ENCODE measurements around the gene MARCHF3. TPM values are rescaled to one million over a fixed set of nuclear protein-coding genes. Genes with fewer than 3 reads are reported as not detected.
"Not testable (repeated sequence)": the region's sequence is repeated elsewhere in the genome, so short reads cannot be mapped to it uniquely, and the experiment has no call there.

The MARCHF3 gene
- total RNA-seq, 1 donor from 2014 or later: 21.9 TPM

- TF ChIP-seq CTCF (IDR thresholded peaks at IDR 0.05): no peak
- CTCF ChIA-PET: no interaction called here
- H3K4me1 Mint-ChIP-seq: peaks cover 46% of the 10 kb centered on the region
- POLR2A ChIA-PET: no interaction called here
- H3K36me3 Mint-ChIP-seq (ENCODE audit: low read depth): no peaks in the 10 kb centered on the region
- intact Hi-C loops (cut with micrococcal nuclease): loop anchor here (5.0 kb wide), 1 partner anchor 380 kb away; no protein-coding TSS in a partner anchor
- DNase-seq: no peak
- peak overlapping the region; percentile 95 for H3K27ac Mint-ChIP-seq
- no peak for ATAC-seq (ENCODE audit: low read depth)
- H3K4me3 Mint-ChIP-seq: no peak overlapping the region
- H3K27me3 Mint-ChIP-seq: no peaks in the 10 kb centered on the region
- no peaks in the 10 kb centered on the region for H3K9me3 Mint-ChIP-seq
Measured at GRCh38 chr5:126846744-126847455, 183.5 kb downstream of the MARCHF3 start.

GRCh38 chr5:126846344-126846743 is 184.0 kb downstream of the MARCHF3 start:
- intact Hi-C loops (cut with micrococcal nuclease): loop anchor here (5.0 kb wide), 1 partner anchor 381 kb away; no protein-coding TSS in a partner anchor
- Mint-ChIP-seq H3K27me3 (no peaks in the 10 kb centered on the region), H3K27ac (peak overlapping the region; percentile 95), H3K4me3 (no peak overlapping the region), H3K9me3 (no peaks in the 10 kb centered on the region), H3K4me1 (peaks cover 41% of the 10 kb centered on the region), H3K36me3 (ENCODE audit: low read depth) (no peaks in the 10 kb centered on the region)
- no peak for DNase-seq
- no peak for TF ChIP-seq CTCF (IDR thresholded peaks at IDR 0.05)
- POLR2A ChIA-PET: interaction anchor here (1.0 to 1.3 kb wide), 7 partner anchors 7 to 226 kb away, joined by 3 to 15 read pairs (median 4); partner anchors contain the start of genes C5orf63, LMNB1 and MARCHF3
- CTCF ChIA-PET: no interaction called here
- ATAC-seq (ENCODE audit: low read depth): no peak

- POLR2A ChIA-PET: interaction anchor here (0.6 to 1.3 kb wide), 9 partner anchors 8 to 227 kb away, joined by 3 to 15 read pairs (median 4); partner anchors contain the start of genes C5orf63, LMNB1 and MARCHF3
- H3K36me3 Mint-ChIP-seq (ENCODE audit: low read depth); H3K9me3 Mint-ChIP-seq; H3K27me3 Mint-ChIP-seq; CTCF ChIA-PET: not testable (repeated sequence)
- ATAC-seq (ENCODE audit: low read depth) (peak; percentile 99), DNase-seq (peak; percentile 50)
- intact Hi-C loops (cut with micrococcal nuclease): loop anchor here (1.0 to 5.0 kb wide), 3 partner anchors 185 to 382 kb away; partner anchors contain the start of genes C5orf63 and MARCHF3
- H3K4me1 Mint-ChIP-seq: peaks cover 38% of the 10 kb centered on the region
- peak overlapping the region; percentile 69 for H3K4me3 Mint-ChIP-seq
- peak overlapping the region; percentile 95 for H3K27ac Mint-ChIP-seq
Measured at GRCh38 chr5:126845470-126846070, 184.8 kb downstream of the MARCHF3 start.

GRCh38 chr5:126843375-126843774 is 187.0 kb downstream of the MARCHF3 start:
- POLR2A ChIA-PET, CTCF ChIA-PET, H3K9me3 Mint-ChIP-seq: not testable (repeated sequence)

GRCh38 chr5:126839407-126839806 is 191.0 kb downstream of the MARCHF3 start:
- H3K27ac Mint-ChIP-seq: not testable (repeated sequence)
- intact Hi-C loops (cut with micrococcal nuclease): loop anchor here (2.0 kb wide), 1 partner anchor 653 kb away; no protein-coding TSS in a partner anchor

More at GRCh38 chr5:126843375-126843774, 187.0 kb downstream of the MARCHF3 start:
- H3K27ac Mint-ChIP-seq; H3K4me3 Mint-ChIP-seq; DNase-seq; ATAC-seq (ENCODE audit: low read depth); intact Hi-C loops (cut with micrococcal nuclease); H3K36me3 Mint-ChIP-seq (ENCODE audit: low read depth); H3K27me3 Mint-ChIP-seq: not testable (repeated sequence)
- peaks cover 31% of the 10 kb centered on the region for H3K4me1 Mint-ChIP-seq

GRCh38 chr5:126837906-126838539 is 192.3 kb downstream of the MARCHF3 start:
- H3K4me3 Mint-ChIP-seq: no peak overlapping the region
- intact Hi-C loops (cut with micrococcal nuclease): loop anchor here (1.0 to 2.0 kb wide), 3 partner anchors 204 to 655 kb away; no protein-coding TSS in a partner anchor
- ATAC-seq (ENCODE audit: low read depth): peak; percentile 28
- H3K36me3 Mint-ChIP-seq (ENCODE audit: low read depth): peaks cover 32% of the 10 kb centered on the region
- no peaks in the 10 kb centered on the region for H3K9me3 Mint-ChIP-seq
- H3K27me3 Mint-ChIP-seq: no peaks in the 10 kb centered on the region
- TF ChIP-seq CTCF (IDR thresholded peaks at IDR 0.05): no peak
- ChIA-PET CTCF (interaction anchor here (0.6 to 1.6 kb wide), 7 partner anchors 193 to 655 kb away, joined by 3 to 18 read pairs (median 4); no protein-coding TSS in a partner anchor), POLR2A (interaction anchor here (0.8 to 1.2 kb wide), 3 partner anchors 236 to 476 kb away, joined by 3 read pairs; no protein-coding TSS in a partner anchor)
- H3K27ac Mint-ChIP-seq: no peak overlapping the region
- no peak for DNase-seq
- no peaks in the 10 kb centered on the region for H3K4me1 Mint-ChIP-seq

More at GRCh38 chr5:126839407-126839806, 191.0 kb downstream of the MARCHF3 start:
- H3K36me3 Mint-ChIP-seq (ENCODE audit: low read depth): peaks cover 20% of the 10 kb centered on the region
- H3K27me3 Mint-ChIP-seq; CTCF ChIA-PET; POLR2A ChIA-PET; DNase-seq; ATAC-seq (ENCODE audit: low read depth); H3K9me3 Mint-ChIP-seq; H3K4me3 Mint-ChIP-seq; H3K4me1 Mint-ChIP-seq: not testable (repeated sequence)
